ENCODE data around the gene CLSTN1. TPM values are rescaled to one million over a fixed set of nuclear protein-coding genes. Genes with fewer than 3 reads are reported as not detected.

CLSTN1 gene
- total RNA-seq, 1 experiment from 2014 or later: 100 TPM

- H2BK12ac ChIP-seq (ENCODE audit: insufficient read length, low read depth, low read length): no peak overlapping the region
- no peaks in the 10 kb centered on the region for H3K9me3 ChIP-seq (ENCODE audit: control insufficient read depth, low read depth, low read length)
- no peak overlapping the region for H3K4ac ChIP-seq (ENCODE audit: low read depth, low read length)
- H3K27me3 ChIP-seq (ENCODE audit: insufficient read depth, low read length): no peaks in the 10 kb centered on the region
- H2BK5ac ChIP-seq (ENCODE audit: insufficient read length, low read length): no peak overlapping the region
- H3K4me1 Mint-ChIP-seq: peaks cover 43 to 53% of the 10 kb centered on the region in 2 experiments
- no peak overlapping the region for H4K91ac ChIP-seq (ENCODE audit: insufficient read length, low read depth, low read length)
- no peak overlapping the region for H3K27ac ChIP-seq (ENCODE audit: insufficient read length, low read depth, low read length)
- peaks cover 13% of the 10 kb centered on the region; the same call in 1 of the 2 replicates for H3K79me2 ChIP-seq (ENCODE audit: insufficient read depth, low read length)
- peak overlapping the region in 1 of 3 experiments; percentile 76; a peak in 3 of 7 replicates for H3K27ac Mint-ChIP-seq
- H3K9ac ChIP-seq (ENCODE audit: extremely low read depth, insufficient read length, low read length): no peak overlapping the region
- no peak overlapping the region for H2AFZ ChIP-seq (ENCODE audit: low read length)
- WGBS (ENCODE audit: extremely low coverage, insufficient read length, low lambda C conversion rate): no CpG with 5 or more reads among the region's 6 CpGs
- H2AK5ac ChIP-seq (ENCODE audit: insufficient read length, low read length): no peak overlapping the region
- no peaks in the 10 kb centered on the region for H4K20me1 ChIP-seq (ENCODE audit: control insufficient read depth, insufficient read depth, insufficient read length)
- H3K27me3 Mint-ChIP-seq (ENCODE audit: low read depth): no peaks in the 10 kb centered on the region
- no peak overlapping the region for H2BK120ac ChIP-seq (ENCODE audit: low read depth, low read length, poor library complexity, severe bottlenecking)
- H3K23ac ChIP-seq (ENCODE audit: insufficient read length, low read depth, low read length): no peak overlapping the region
- no peak overlapping the region for H2BK20ac ChIP-seq (ENCODE audit: low read depth, low read length, poor library complexity, severe bottlenecking)
- no peak overlapping the region for H3T11ph ChIP-seq (ENCODE audit: low read length)
- DNase-seq: no peak
- peaks cover 9% of the 10 kb centered on the region for H3K79me1 ChIP-seq (ENCODE audit: insufficient read depth, low read depth, low read length, poor library complexity, severe bottlenecking)
- H3K9me3 Mint-ChIP-seq: no peaks in the 10 kb centered on the region; a peak in 2 of 5 replicates
- no peak overlapping the region for H3K18ac ChIP-seq (ENCODE audit: insufficient read length, low read depth, low read length)
- peaks cover 4 to 15% (median 6%) of the 10 kb centered on the region in 3 experiments; a peak in 4 of 7 replicates for H3K36me3 Mint-ChIP-seq (ENCODE audit: insufficient read depth in 1 of 3, low read depth in 3 of 3)
- H2BK15ac ChIP-seq (ENCODE audit: low read depth, low read length): no peak overlapping the region
- H3K14ac ChIP-seq (ENCODE audit: insufficient read depth, low read length): no peak overlapping the region
- no peak overlapping the region for H3K4me2 ChIP-seq (ENCODE audit: insufficient read depth, insufficient read length, low read length)
- no peak overlapping the region for H4K5ac ChIP-seq (ENCODE audit: insufficient read length, low read depth, low read length)
- no peak overlapping the region for H3K4me3 Mint-ChIP-seq
- no peak for TF ChIP-seq CTCF (conservative IDR thresholded peaks at IDR 0.05)
- peaks cover 2% of the 10 kb centered on the region; the same call in 1 of the 2 replicates for H3K4me1 ChIP-seq (ENCODE audit: insufficient read depth, low read length)
- H4K8ac ChIP-seq (replicated peaks; ENCODE audit: insufficient read length, low read depth, low read length): no peak overlapping the region
- no peak overlapping the region for H3K56ac ChIP-seq (ENCODE audit: insufficient read length, low read depth, low read length)
- H3K23me2 ChIP-seq (ENCODE audit: insufficient read length, low read depth, low read length, poor library complexity, severe bottlenecking): no peaks in the 10 kb centered on the region
These were observed 29.7 kb downstream of the CLSTN1 start for GRCh38 chr1:9794081-9794480.
